Measurements from ENCODE around the gene FBXO42.

FBXO42 gene

GRCh38 chr1:16236511-16237342 lies 115.6 kb downstream of the FBXO42 start, which contains the start of gene CPLANE2:
CPLANE2 (minus strand) TSS chr1:16237183; CDS start chr1:16236742, 441 bp downstream.
- Histone ChIP-seq H3K9me3 (ENCODE audit: insufficient read depth, low read depth, low read length) (no peaks in the 10 kb centered on the region), H3K4me1 (ENCODE audit: insufficient read depth, low read length) (peaks cover 9% of the 10 kb centered on the region), H3K4me3 (ENCODE audit: low read length) (peak within 1 kb of the TSS; percentile 75), H3K9ac (ENCODE audit: low read depth, low read length) (peak within 1 kb of the TSS; percentile 65), H3K27ac (ENCODE audit: low read depth, low read length) (0 out of 2 replicates have a peak within 1 kb of the TSS, but pooled peaks have one; percentile 2), H3K36me3 (ENCODE audit: insufficient read depth, low read length) (no peaks in the 10 kb centered on the region), H3K27me3 (ENCODE audit: insufficient read depth, low read length) (peaks cover 3% of the 10 kb centered on the region; the same call in 1 of the 2 replicates)
- WGBS, result under 1% methylated on average over 57 of the region's 57 CpGs

- peaks cover 9% of the 10 kb centered on the region for H3K4me1 ChIP-seq (ENCODE audit: insufficient read depth, low read length)
- peak overlapping the region; percentile 75 for H3K4me3 ChIP-seq (ENCODE audit: low read length)
- H3K36me3 ChIP-seq (ENCODE audit: insufficient read depth, low read length), result no peaks in the 10 kb centered on the region
- H3K9ac ChIP-seq (ENCODE audit: low read depth, low read length), result no peak overlapping the region
- H3K9me3 ChIP-seq (ENCODE audit: insufficient read depth, low read depth, low read length), result no peaks in the 10 kb centered on the region
- H3K27ac ChIP-seq (ENCODE audit: low read depth, low read length), result no peak overlapping the region
- 43% methylated on average over 5 of the region's 6 CpGs for WGBS
- H3K27me3 ChIP-seq (ENCODE audit: insufficient read depth, low read length), result peaks cover 3% of the 10 kb centered on the region; the same call in 1 of the 2 replicates
Measured at GRCh38 chr1:16235944-16236510, 116.3 kb downstream of the FBXO42 start.

GRCh38 chr1:16235347-16235746 lies 116.9 kb downstream of the FBXO42 start:
- H3K9me3 ChIP-seq (ENCODE audit: insufficient read depth, low read depth, low read length), result no peaks in the 10 kb centered on the region
- WGBS, result 92% methylated on average over 2 of the region's 2 CpGs
- H3K27ac ChIP-seq (ENCODE audit: low read depth, low read length), result no peak overlapping the region
- H3K9ac ChIP-seq (ENCODE audit: low read depth, low read length), result no peak overlapping the region
- H3K4me1 ChIP-seq (ENCODE audit: insufficient read depth, low read length), result peaks cover 9% of the 10 kb centered on the region
- H3K36me3 ChIP-seq (ENCODE audit: insufficient read depth, low read length), result no peaks in the 10 kb centered on the region
- H3K27me3 ChIP-seq (ENCODE audit: insufficient read depth, low read length), result peaks cover 3% of the 10 kb centered on the region; the same call in 1 of the 2 replicates
- no peak overlapping the region for H3K4me3 ChIP-seq (ENCODE audit: low read length)

- Histone ChIP-seq H3K4me3 (ENCODE audit: low read length) (no peak overlapping the region), H3K9ac (ENCODE audit: low read depth, low read length) (no peak overlapping the region), H3K27ac (ENCODE audit: low read depth, low read length) (no peak overlapping the region), H3K27me3 (ENCODE audit: insufficient read depth, low read length) (peaks cover 21% of the 10 kb centered on the region), H3K36me3 (ENCODE audit: insufficient read depth, low read length) (no peaks in the 10 kb centered on the region), H3K9me3 (ENCODE audit: insufficient read depth, low read depth, low read length) (no peaks in the 10 kb centered on the region), H3K4me1 (ENCODE audit: insufficient read depth, low read length) (peaks cover 11% of the 10 kb centered on the region)
- 97% methylated on average over 8 of the region's 8 CpGs for WGBS
Measured at GRCh38 chr1:16233431-16233830, 118.8 kb downstream of the FBXO42 start.

- Histone ChIP-seq H3K4me1 (ENCODE audit: insufficient read depth, low read length) (peaks cover 16% of the 10 kb centered on the region), H3K9me3 (ENCODE audit: insufficient read depth, low read depth, low read length) (no peaks in the 10 kb centered on the region), H3K27ac (ENCODE audit: low read depth, low read length) (no peak overlapping the region), H3K36me3 (ENCODE audit: insufficient read depth, low read length) (no peaks in the 10 kb centered on the region), H3K9ac (ENCODE audit: low read depth, low read length) (no peak overlapping the region), H3K4me3 (ENCODE audit: low read length) (no peak overlapping the region), H3K27me3 (ENCODE audit: insufficient read depth, low read length) (peaks cover 32% of the 10 kb centered on the region)
- WGBS, result 93% methylated on average over 5 of the region's 5 CpGs
Measured at GRCh38 chr1:16232316-16232710, 120.0 kb downstream of the FBXO42 start.

GRCh38 chr1:16231331-16232315 lies 120.7 kb downstream of the FBXO42 start:
- no peak overlapping the region for H3K27ac ChIP-seq (ENCODE audit: low read depth, low read length)
- WGBS, result 90% methylated on average over 35 of the region's 35 CpGs
- peaks cover 14% of the 10 kb centered on the region for H3K4me1 ChIP-seq (ENCODE audit: insufficient read depth, low read length)
- H3K9me3 ChIP-seq (ENCODE audit: insufficient read depth, low read depth, low read length), result no peaks in the 10 kb centered on the region
- peaks cover 39% of the 10 kb centered on the region for H3K27me3 ChIP-seq (ENCODE audit: insufficient read depth, low read length)
- no peaks in the 10 kb centered on the region for H3K36me3 ChIP-seq (ENCODE audit: insufficient read depth, low read length)
- H3K4me3 ChIP-seq (ENCODE audit: low read length), result no peak overlapping the region
- H3K9ac ChIP-seq (ENCODE audit: low read depth, low read length), result no peak overlapping the region

GRCh38 chr1:16230744-16231143 lies 121.5 kb downstream of the FBXO42 start:
- Histone ChIP-seq H3K9ac (ENCODE audit: low read depth, low read length) (no peak overlapping the region), H3K9me3 (ENCODE audit: insufficient read depth, low read depth, low read length) (no peaks in the 10 kb centered on the region), H3K36me3 (ENCODE audit: insufficient read depth, low read length) (no peaks in the 10 kb centered on the region), H3K4me3 (ENCODE audit: low read length) (no peak overlapping the region), H3K27ac (ENCODE audit: low read depth, low read length) (no peak overlapping the region), H3K27me3 (ENCODE audit: insufficient read depth, low read length) (peaks cover 45% of the 10 kb centered on the region), H3K4me1 (ENCODE audit: insufficient read depth, low read length) (peaks cover 8% of the 10 kb centered on the region; the same call in 1 of the 2 replicates)
- WGBS, result 88% methylated on average over 13 of the region's 13 CpGs

- Histone ChIP-seq H3K4me3 (ENCODE audit: low read length) (no peak overlapping the region), H3K4me1 (ENCODE audit: insufficient read depth, low read length) (peaks cover 8% of the 10 kb centered on the region; the same call in 1 of the 2 replicates), H3K9ac (ENCODE audit: low read depth, low read length) (no peak overlapping the region), H3K36me3 (ENCODE audit: insufficient read depth, low read length) (no peaks in the 10 kb centered on the region), H3K27me3 (ENCODE audit: insufficient read depth, low read length) (peaks cover 50% of the 10 kb centered on the region), H3K9me3 (ENCODE audit: insufficient read depth, low read depth, low read length) (no peaks in the 10 kb centered on the region), H3K27ac (ENCODE audit: low read depth, low read length) (no peak overlapping the region)
- WGBS, result 87% methylated on average over 13 of the region's 13 CpGs
Measured at GRCh38 chr1:16229976-16230740, 122.1 kb downstream of the FBXO42 start.

- H3K36me3 ChIP-seq (ENCODE audit: insufficient read depth, low read length), result no peaks in the 10 kb centered on the region
- peaks cover 66% of the 10 kb centered on the region for H3K27me3 ChIP-seq (ENCODE audit: insufficient read depth, low read length)
- H3K27ac ChIP-seq (ENCODE audit: low read depth, low read length), result no peak overlapping the region
- no peaks in the 10 kb centered on the region for H3K9me3 ChIP-seq (ENCODE audit: insufficient read depth, low read depth, low read length)
- peak overlapping the region; percentile 61 for H3K4me3 ChIP-seq (ENCODE audit: low read length)
- peak overlapping the region; percentile 7; the same call in 1 of the 2 replicates for H3K9ac ChIP-seq (ENCODE audit: low read depth, low read length)
- H3K4me1 ChIP-seq (ENCODE audit: insufficient read depth, low read length), result peaks cover 8% of the 10 kb centered on the region; the same call in 1 of the 2 replicates
- 4% methylated on average over 46 of the region's 46 CpGs for WGBS
Measured at GRCh38 chr1:16226490-16227179, 125.6 kb downstream of the FBXO42 start.

GRCh38 chr1:16226129-16226489 lies 126.2 kb downstream of the FBXO42 start:
- H3K4me3 ChIP-seq (ENCODE audit: low read length), result peak overlapping the region; percentile 61
- no peak overlapping the region; the same call in 1 of the 2 replicates for H3K9ac ChIP-seq (ENCODE audit: low read depth, low read length)
- peaks cover 8% of the 10 kb centered on the region; the same call in 1 of the 2 replicates for H3K4me1 ChIP-seq (ENCODE audit: insufficient read depth, low read length)
- H3K27me3 ChIP-seq (ENCODE audit: insufficient read depth, low read length), result peaks cover 66% of the 10 kb centered on the region
- H3K36me3 ChIP-seq (ENCODE audit: insufficient read depth, low read length), result no peaks in the 10 kb centered on the region
- 83% methylated on average over 7 of the region's 7 CpGs for WGBS
- H3K27ac ChIP-seq (ENCODE audit: low read depth, low read length), result no peak overlapping the region
- no peaks in the 10 kb centered on the region for H3K9me3 ChIP-seq (ENCODE audit: insufficient read depth, low read depth, low read length)
